ENCODE measurements around the gene GNAO1.
"Not testable (repeated sequence)": the region's sequence is repeated elsewhere in the genome, so short reads cannot be mapped to it uniquely, and the experiment has no call there.

Gene GNAO1

DNA sequence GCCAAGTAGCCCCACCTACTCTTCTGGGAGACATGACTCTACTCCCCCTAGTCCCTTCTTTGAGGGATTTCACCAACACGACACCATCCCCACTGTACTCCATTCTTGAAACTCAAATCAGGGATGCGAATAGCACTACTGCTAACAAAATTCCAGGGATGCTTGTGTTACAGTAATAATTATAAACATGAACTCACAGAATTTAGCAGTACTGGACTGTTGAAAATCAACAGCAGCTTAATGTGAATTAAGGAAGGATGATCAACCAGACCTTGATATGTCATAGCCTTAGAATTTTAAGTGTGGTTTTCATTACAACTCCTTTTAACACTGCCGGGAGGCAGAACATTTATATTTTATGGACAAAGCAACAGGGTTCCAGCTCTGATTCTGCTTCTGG lies 196.1 kb downstream of the GNAO1 start:
- Mint-ChIP-seq H3K4me1 (ENCODE audit: low read depth in 2 of 2) (peaks cover 3 to 4% of the 10 kb centered on the region in 2 donors), H3K4me3 (no peak overlapping the region), H3K36me3 (ENCODE audit: insufficient read depth) (peaks cover 68% of the 10 kb centered on the region), H3K9me3 (peaks cover 0 to 9% of the 10 kb centered on the region in 2 donors), H3K27me3 (no peaks in the 10 kb centered on the region), H3K27ac (peak overlapping the region in 1 of 2 donors; percentile 20)
- DNase-seq (no peak), ATAC-seq (replicated peaks) (no peak)

DNA sequence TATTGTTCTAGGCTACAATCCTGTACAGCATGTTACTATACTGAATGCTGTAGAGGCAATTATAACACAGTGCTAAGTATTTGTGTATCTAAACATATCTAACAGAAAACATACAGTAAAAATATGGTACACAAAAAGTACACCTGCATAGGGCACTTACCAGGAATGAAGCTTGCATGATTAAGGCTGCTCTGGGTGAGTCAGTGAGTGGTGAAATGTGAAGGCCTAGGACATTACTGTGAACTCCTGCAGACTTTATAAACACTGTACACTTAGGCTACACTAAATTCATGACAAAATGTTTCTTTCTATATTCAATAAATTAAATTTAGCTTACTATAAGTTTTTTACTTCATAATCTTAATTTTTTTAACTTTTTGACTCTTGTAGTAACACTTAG lies 196.9 kb downstream of the GNAO1 start:
- H3K27ac Mint-ChIP-seq, result no peak overlapping the region
- peaks cover 0 to 6% of the 10 kb centered on the region in 2 donors for H3K9me3 Mint-ChIP-seq
- H3K36me3 Mint-ChIP-seq (ENCODE audit: insufficient read depth), result peaks cover 64% of the 10 kb centered on the region
- ATAC-seq (replicated peaks) (no peak), DNase-seq (no peak)
- no peaks in the 10 kb centered on the region for H3K27me3 Mint-ChIP-seq
- H3K4me1 Mint-ChIP-seq (ENCODE audit: low read depth in 2 of 2), result peaks cover 3 to 4% of the 10 kb centered on the region in 2 donors
- H3K4me3 Mint-ChIP-seq, result no peak overlapping the region

- H3K4me1 Mint-ChIP-seq (ENCODE audit: low read depth in 2 of 2), result peaks cover 5 to 10% of the 10 kb centered on the region in 2 donors
- no peak overlapping the region for H3K27ac Mint-ChIP-seq
- H3K9me3 Mint-ChIP-seq, result no peaks in the 10 kb centered on the region
- H3K27me3 Mint-ChIP-seq, result no peaks in the 10 kb centered on the region
- H3K4me3 Mint-ChIP-seq, result no peak overlapping the region
- DNase-seq (no peak), ATAC-seq (replicated peaks) (no peak)
- H3K36me3 Mint-ChIP-seq (ENCODE audit: insufficient read depth), result peaks cover 52% of the 10 kb centered on the region
These were observed 198.3 kb downstream of the GNAO1 start for GRCh38 chr16:56389554-56389953.

DNA sequence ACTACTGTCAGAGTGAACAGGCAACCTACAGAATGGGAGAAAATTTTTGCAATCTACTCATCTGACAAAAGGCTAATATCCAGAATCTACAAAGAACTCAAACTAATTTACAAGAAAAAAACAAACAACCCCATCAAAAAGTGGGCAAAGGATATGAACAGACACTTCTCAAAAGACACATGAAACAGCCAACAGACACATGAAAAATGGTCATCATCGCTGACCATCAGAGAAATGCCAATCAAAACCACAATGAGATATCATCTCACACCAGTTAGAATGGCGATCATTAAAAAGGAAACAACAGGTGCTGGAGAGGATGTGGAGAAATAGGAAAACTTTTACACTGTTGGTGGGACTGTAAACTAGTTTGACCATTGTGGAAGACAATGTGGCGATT lies 205.4 kb downstream of the GNAO1 start:
- Mint-ChIP-seq H3K4me1 (ENCODE audit: low read depth in 2 of 2) (peaks cover 11 to 12% of the 10 kb centered on the region in 2 donors), H3K36me3 (ENCODE audit: insufficient read depth) (peaks cover 28% of the 10 kb centered on the region)
- ATAC-seq (replicated peaks); H3K9me3 Mint-ChIP-seq; H3K27ac Mint-ChIP-seq; DNase-seq; H3K4me3 Mint-ChIP-seq; H3K27me3 Mint-ChIP-seq: not testable (repeated sequence)

GRCh38 chr16:56399047-56399446 lies 207.8 kb downstream of the GNAO1 start:
- no peak overlapping the region for H3K27ac Mint-ChIP-seq
- no peak for ATAC-seq (replicated peaks)

GRCh38 chr16:56399486-56399885 lies 208.2 kb downstream of the GNAO1 start:
- H3K9me3 Mint-ChIP-seq, result no peaks in the 10 kb centered on the region
- H3K27me3 Mint-ChIP-seq, result no peaks in the 10 kb centered on the region
- peaks cover 47% of the 10 kb centered on the region for H3K36me3 Mint-ChIP-seq (ENCODE audit: insufficient read depth)
- no peak overlapping the region for H3K27ac Mint-ChIP-seq
- ATAC-seq (replicated peaks) (no peak), DNase-seq (no peak)
- peaks cover 5% of the 10 kb centered on the region in 2 donors for H3K4me1 Mint-ChIP-seq (ENCODE audit: low read depth in 2 of 2)
- H3K4me3 Mint-ChIP-seq, result no peak overlapping the region

More at GRCh38 chr16:56399047-56399446, 207.8 kb downstream of the GNAO1 start:
- H3K4me3 Mint-ChIP-seq, result no peak overlapping the region
- H3K27me3 Mint-ChIP-seq, result no peaks in the 10 kb centered on the region
- H3K9me3 Mint-ChIP-seq, result no peaks in the 10 kb centered on the region
- peaks cover 43% of the 10 kb centered on the region for H3K36me3 Mint-ChIP-seq (ENCODE audit: insufficient read depth)
- no peak for DNase-seq
- peaks cover 7% of the 10 kb centered on the region in 2 donors for H3K4me1 Mint-ChIP-seq (ENCODE audit: low read depth in 2 of 2)

- H3K36me3 Mint-ChIP-seq (ENCODE audit: insufficient read depth), result peaks cover 52% of the 10 kb centered on the region
- no peaks in the 10 kb centered on the region for H3K27me3 Mint-ChIP-seq
These were observed 209.2 kb downstream of the GNAO1 start for GRCh38 chr16:56400458-56400857.

DNA sequence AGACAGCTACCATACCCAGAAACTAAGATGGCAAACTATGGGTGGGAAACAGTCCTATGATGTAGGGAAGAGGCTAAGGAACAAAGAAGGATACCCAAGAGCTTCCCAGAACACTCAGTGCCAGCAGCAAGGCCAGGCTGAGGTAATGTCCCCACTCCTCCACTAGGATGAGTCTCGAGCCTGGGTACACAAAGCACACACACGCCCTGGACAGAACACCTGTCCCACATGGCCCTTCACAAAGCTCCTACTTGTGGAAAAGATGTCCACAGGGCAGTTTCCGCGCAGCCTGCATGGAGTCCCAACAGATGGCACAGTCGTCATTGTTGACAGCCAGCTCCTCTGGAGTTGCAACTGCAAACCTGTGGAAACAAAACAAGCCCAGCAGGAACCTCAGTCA lies 210.2 kb downstream of the GNAO1 start:
- DNase-seq (no peak), ATAC-seq (replicated peaks) (no peak)
- no peaks in the 10 kb centered on the region for H3K27me3 Mint-ChIP-seq
- peak overlapping the region in 1 of 2 donors; percentile 62 for H3K27ac Mint-ChIP-seq
- H3K36me3 Mint-ChIP-seq (ENCODE audit: insufficient read depth), result peaks cover 44% of the 10 kb centered on the region
- H3K4me1 Mint-ChIP-seq (ENCODE audit: low read depth in 2 of 2), result peaks cover 0 to 9% of the 10 kb centered on the region in 2 donors
- H3K4me3 Mint-ChIP-seq, result no peak overlapping the region
- no peaks in the 10 kb centered on the region for H3K9me3 Mint-ChIP-seq

More at GRCh38 chr16:56400458-56400857, 209.2 kb downstream of the GNAO1 start:
- no peaks in the 10 kb centered on the region for H3K9me3 Mint-ChIP-seq
- H3K27ac Mint-ChIP-seq, result peak overlapping the region in 1 of 2 donors; percentile 62
- DNase-seq (no peak), ATAC-seq (replicated peaks) (no peak)
- H3K4me3 Mint-ChIP-seq, result no peak overlapping the region
- peaks cover 3 to 7% of the 10 kb centered on the region in 2 donors for H3K4me1 Mint-ChIP-seq (ENCODE audit: low read depth in 2 of 2)

- no peak overlapping the region for H3K4me3 Mint-ChIP-seq
- H3K36me3 Mint-ChIP-seq (ENCODE audit: insufficient read depth), result peaks cover 60% of the 10 kb centered on the region
- no peak for ATAC-seq (replicated peaks)
These were observed 214.8 kb downstream of the GNAO1 start for GRCh38 chr16:56405977-56406672.

More at GRCh38 chr16:56405977-56406672, 214.8 kb downstream of the GNAO1 start:
- no peak for DNase-seq
- peak overlapping the region in 1 of 2 donors; percentile 56 for H3K27ac Mint-ChIP-seq
- no peaks in the 10 kb centered on the region for H3K27me3 Mint-ChIP-seq
- H3K4me1 Mint-ChIP-seq (ENCODE audit: low read depth in 2 of 2), result peaks cover 3 to 4% of the 10 kb centered on the region in 2 donors
- no peaks in the 10 kb centered on the region for H3K9me3 Mint-ChIP-seq
